HEK293 (cell line): ENCODE results near the gene AATK.

Experiments used
- CTCF ChIA-PET: fragments of 350-600 bp; formaldehyde crosslinking; extraction: SDS; loops from one replicate; lab custom pipeline; 2021; ENCODE audit warnings: antibody characterized with exemption; lab: Yijun Ruan, JAX
- POLR2A ChIA-PET: fragments of 300-600 bp; formaldehyde crosslinking; extraction: SDS; loops from one replicate; lab custom pipeline; 2020; ENCODE audit warnings: antibody characterized with exemption, inconsistent platforms; lab: Yijun Ruan, JAX
- H3K27ac ChIP-seq: fragments of 200-500 bp; sonication (Bioruptor generic); 2 replicates; pipeline ENCODE4 v1.5.1; 2014; ENCODE audit warnings: low read depth, low read length, control low read depth, inconsistent platforms; ENCODE audit errors: extremely low read depth
- H3K36me3 ChIP-seq, 2 experiments: fragments of 200-500 bp in 1 of 2; sonication (Bioruptor generic) in 1 of 2; 1 replicate in 1 of 2; 2 replicates in 1 of 2; pipeline ENCODE4 v1.5.1; 2014 to 2017; ENCODE audit warnings: inconsistent platforms in 2 of 2, low read length in 2 of 2; ENCODE audit not compliant: control insufficient read depth in 2 of 2, insufficient read depth in 1 of 2
- H3K4me1 ChIP-seq: fragments of 200-500 bp; sonication (Bioruptor generic); 2 replicates; pipeline ENCODE4 v1.5.1; 2014; ENCODE audit warnings: mild to moderate bottlenecking, low read length, inconsistent platforms; ENCODE audit not compliant: control insufficient read depth, insufficient read depth
- H3K4me3 ChIP-seq: 2 replicates; pipeline ENCODE4 v1.5.1; 2011; ENCODE audit warnings: low read depth, mild to moderate bottlenecking, control low read depth, low read length, moderate library complexity
- H3K9me3 ChIP-seq: fragments of 200-500 bp; sonication (Bioruptor generic); 2 replicates; pipeline ENCODE4 v1.5.1; 2014; ENCODE audit warnings: low read depth, low read length, inconsistent platforms; ENCODE audit not compliant: control insufficient read depth, insufficient read depth
- ATF2 ChIP-seq: fragments of 450-650 bp; formaldehyde crosslinking; IDR thresholded peaks from 2 replicates; pipeline ENCODE4 v1.5.1; 2016; ENCODE audit warnings: missing biosample characterization, missing genetic modification characterization, low read depth
- BCL11A ChIP-seq: fragments of 450-650 bp; formaldehyde crosslinking; IDR thresholded peaks from 2 replicates; pipeline ENCODE4 v1.5.1; 2016; ENCODE audit warnings: low read depth, missing biosample characterization, missing genetic modification characterization
- EGR2 ChIP-seq: fragments of 450-650 bp; formaldehyde crosslinking; IDR thresholded peaks from 2 replicates; pipeline ENCODE4 v1.5.1; 2016; ENCODE audit warnings: low read depth, missing biosample characterization, missing genetic modification characterization
- KLF17 ChIP-seq: fragments of 450-650 bp; formaldehyde crosslinking; IDR thresholded peaks from 2 replicates; pipeline ENCODE4 v1.5.1; 2016; ENCODE audit warnings: missing biosample characterization, missing genetic modification characterization
- PRDM2 ChIP-seq: fragments of 450-650 bp; formaldehyde crosslinking; IDR thresholded peaks from 2 replicates; pipeline ENCODE4 v1.5.1; 2016; ENCODE audit warnings: missing biosample characterization, missing genetic modification characterization, borderline replicate concordance
- ZBTB1 ChIP-seq: fragments of 450-650 bp; formaldehyde crosslinking; IDR thresholded peaks from 2 replicates; pipeline ENCODE4 v1.5.1; 2016; ENCODE audit warnings: missing biosample characterization, missing genetic modification characterization
- ZBTB8A ChIP-seq: fragments of 450-650 bp; formaldehyde crosslinking; IDR thresholded peaks from 2 replicates; pipeline ENCODE4 v1.5.1; 2016; ENCODE audit warnings: missing biosample characterization, missing genetic modification characterization
- ZFHX2 ChIP-seq: fragments of 450-650 bp; formaldehyde crosslinking; conservative IDR thresholded peaks from 2 replicates; pipeline ENCODE4 v1.5.1; 2016; ENCODE audit warnings: missing biosample characterization, missing genetic modification characterization
- ZNF211 ChIP-seq: fragments of 450-650 bp; formaldehyde crosslinking; IDR thresholded peaks from 2 replicates; pipeline ENCODE4 v1.5.1; 2016; ENCODE audit warnings: low read depth, missing biosample characterization, missing genetic modification characterization
- ZNF239 ChIP-seq: fragments of 450-650 bp; formaldehyde crosslinking; IDR thresholded peaks from 2 replicates; pipeline ENCODE4 v1.5.1; 2016; ENCODE audit warnings: missing biosample characterization, missing genetic modification characterization
- ZNF311 ChIP-seq: fragments of 450-650 bp; formaldehyde crosslinking; IDR thresholded peaks from 2 replicates; pipeline ENCODE4 v1.5.1; 2017; ENCODE audit warnings: missing biosample characterization, missing genetic modification characterization, borderline replicate concordance
- ZNF449 ChIP-seq: fragments of 450-650 bp; formaldehyde crosslinking; IDR thresholded peaks from 2 replicates; pipeline ENCODE4 v1.5.1; 2017; ENCODE audit warnings: missing biosample characterization, mild to moderate bottlenecking, missing genetic modification characterization, moderate library complexity
- ZNF501 ChIP-seq: fragments of 450-650 bp; formaldehyde crosslinking; IDR thresholded peaks from 2 replicates; pipeline ENCODE4 v1.5.1; 2016; ENCODE audit warnings: missing biosample characterization, missing genetic modification characterization
- ZNF624 ChIP-seq: fragments of 450-650 bp; formaldehyde crosslinking; IDR thresholded peaks from 2 replicates; pipeline ENCODE4 v1.5.1; 2017; ENCODE audit warnings: missing biosample characterization, missing genetic modification characterization
- ZNF776 ChIP-seq: fragments of 450-650 bp; formaldehyde crosslinking; IDR thresholded peaks from 2 replicates; pipeline ENCODE4 v1.5.0; 2017; ENCODE audit warnings: missing biosample characterization, missing genetic modification characterization, borderline replicate concordance

The AATK gene

GRCh38 chr17:81210868-81211267 is 44.8 kb upstream of the AATK start:
- POLR2A ChIA-PET = interaction anchor here (0.7 to 1.5 kb wide), 2 partner anchors 12 to 130 kb away, joined by 4 read pairs; partner anchors contain the start of gene CEP131
- no peaks in the 10 kb centered on the region for H3K9me3 ChIP-seq
- H3K36me3 ChIP-seq = peaks cover 9 to 32% of the 10 kb centered on the region in 2 experiments; a peak in 2 of 3 replicates
- CTCF ChIA-PET = interaction anchor here (0.9 to 1.0 kb wide), 2 partner anchors 11 to 14 kb away, joined by 3 read pairs; no protein-coding TSS in a partner anchor
- H3K4me1 ChIP-seq = no peaks in the 10 kb centered on the region
- no peak overlapping the region for H3K4me3 ChIP-seq
- TF ChIP-seq BCL11A (tag by site-specific recombination) (no peak), ZNF501 (no peak), ZBTB8A (tag by site-specific recombination) (no peak), EGR2 (tag by site-specific recombination) (peak; percentile 77), ZFHX2 (tag by site-specific recombination) (peak; percentile 82), ZNF211 (tag by site-specific recombination) (no peak)
- no peak overlapping the region for H3K27ac ChIP-seq

- Histone ChIP-seq H3K4me1 (no peaks in the 10 kb centered on the region), H3K4me3 (no peak overlapping the region), H3K27ac (no peak overlapping the region), H3K9me3 (no peaks in the 10 kb centered on the region), H3K36me3 (peaks cover 13 to 35% of the 10 kb centered on the region in 2 experiments; a peak in 2 of 3 replicates)
- POLR2A ChIA-PET = interaction anchor here (0.7 to 1.5 kb wide), 2 partner anchors 12 to 130 kb away, joined by 4 read pairs; partner anchors contain the start of gene CEP131
- CTCF ChIA-PET = interaction anchor here (0.9 kb wide), 1 partner anchor 11 kb away, joined by 3 read pairs; no protein-coding TSS in a partner anchor
- no peak for TF ChIP-seq ZNF239
- no peak for TF ChIP-seq ZNF776 (tag by site-specific recombination)
- no peak for TF ChIP-seq PRDM2 (tag by site-specific recombination)
- no peak for TF ChIP-seq KLF17 (tag by site-specific recombination)
- TF ChIP-seq ATF2 (tag by site-specific recombination) = no peak
- TF ChIP-seq ZNF449 (tag by site-specific recombination) = no peak
- TF ChIP-seq ZNF624 (tag by site-specific recombination) = no peak
- no peak for TF ChIP-seq ZBTB1 (tag by site-specific recombination)
- TF ChIP-seq ZNF311 = no peak
Observed at GRCh38 chr17:81210466-81210865, 44.4 kb upstream of the AATK start.
